MG63 (cell line): ENCODE data around the gene PLCH1. TPM values are rescaled to one million over a fixed set of nuclear protein-coding genes. Genes with fewer than 3 reads are reported as not detected.

ENCODE experiments used
- DNase-seq: peaks from one replicate; pipeline ENCODE4 v3.0.0-alpha.2; 2020
- H3K27me3 ChIP-seq: fragments of 250-450 bp; sonication (Bioruptor Pico); 2 replicates; pipeline ENCODE4 v1.5.1; 2020; ENCODE audit warnings: mild to moderate bottlenecking, moderate library complexity
- H3K36me3 ChIP-seq: fragments of 250-450 bp; sonication (Bioruptor Pico); 2 replicates; pipeline ENCODE4 v1.5.1; 2020; ENCODE audit warnings: mild to moderate bottlenecking, moderate library complexity
- H3K4me3 ChIP-seq: fragments of 250-450 bp; sonication (Bioruptor Pico); 2 replicates; pipeline ENCODE4 v1.5.1; 2020; ENCODE audit warnings: mild to moderate bottlenecking, moderate library complexity
- H3K9me3 ChIP-seq: fragments of 250-450 bp; sonication (Bioruptor Pico); 2 replicates; pipeline ENCODE4 v1.5.1; 2020; ENCODE audit warnings: mild to moderate bottlenecking, moderate library complexity
- total RNA-seq: library from RNA; depleted of rRNA; stranded (reverse); fragments of >200 nt; shearing (Covaris generic); gene quantifications from 2 replicates; pipeline ENCODE4 v1.2.3, GENCODE V29; 2014; ENCODE audit warnings: low replicate concordance

The PLCH1 gene
- total RNA-seq, 1 experiment from 2014 or later, result not detected

- no peak overlapping the region for H3K4me3 ChIP-seq
- DNase-seq, result no peak
- no peaks in the 10 kb centered on the region for H3K27me3 ChIP-seq
- H3K36me3 ChIP-seq, result no peaks in the 10 kb centered on the region
- H3K9me3 ChIP-seq, result peaks cover 10% of the 10 kb centered on the region
Observed at GRCh38 chr3:155609586-155609985, 135.3 kb downstream of the PLCH1 start.

GRCh38 chr3:155608228-155608920 lies 136.5 kb downstream of the PLCH1 start:
- no peaks in the 10 kb centered on the region for H3K36me3 ChIP-seq
- no peaks in the 10 kb centered on the region for H3K27me3 ChIP-seq
- no peak for DNase-seq
- peaks cover 7% of the 10 kb centered on the region for H3K9me3 ChIP-seq
- H3K4me3 ChIP-seq, result no peak overlapping the region

GRCh38 chr3:155607761-155608160 lies 137.1 kb downstream of the PLCH1 start:
- no peak overlapping the region for H3K4me3 ChIP-seq
- H3K36me3 ChIP-seq, result no peaks in the 10 kb centered on the region
- DNase-seq, result no peak
- H3K27me3 ChIP-seq, result no peaks in the 10 kb centered on the region
- peaks cover 7% of the 10 kb centered on the region for H3K9me3 ChIP-seq

GRCh38 chr3:155605571-155605970 lies 139.3 kb downstream of the PLCH1 start:
- H3K27me3 ChIP-seq, result no peaks in the 10 kb centered on the region
- no peak for DNase-seq
- no peaks in the 10 kb centered on the region for H3K36me3 ChIP-seq
- H3K9me3 ChIP-seq, result peaks cover 7% of the 10 kb centered on the region
- no peak overlapping the region for H3K4me3 ChIP-seq

GRCh38 chr3:155604967-155605366 lies 139.9 kb downstream of the PLCH1 start:
- Histone ChIP-seq H3K36me3 (no peaks in the 10 kb centered on the region), H3K27me3 (no peaks in the 10 kb centered on the region), H3K9me3 (peaks cover 7% of the 10 kb centered on the region)

GRCh38 chr3:155604126-155604525 lies 140.7 kb downstream of the PLCH1 start:
- no peak for DNase-seq
- Histone ChIP-seq H3K36me3 (no peaks in the 10 kb centered on the region), H3K27me3 (no peaks in the 10 kb centered on the region), H3K9me3 (peaks cover 2% of the 10 kb centered on the region), H3K4me3 (no peak overlapping the region)

More at GRCh38 chr3:155604967-155605366, 139.9 kb downstream of the PLCH1 start:
- H3K4me3 ChIP-seq, result no peak overlapping the region
- DNase-seq, result no peak

- H3K4me3 ChIP-seq, result no peak overlapping the region
- H3K9me3 ChIP-seq, result no peaks in the 10 kb centered on the region
- H3K36me3 ChIP-seq, result no peaks in the 10 kb centered on the region
- no peaks in the 10 kb centered on the region for H3K27me3 ChIP-seq
- no peak for DNase-seq
Observed at GRCh38 chr3:155603302-155603701, 141.6 kb downstream of the PLCH1 start.

GRCh38 chr3:155602307-155602706 lies 142.6 kb downstream of the PLCH1 start:
- Histone ChIP-seq H3K27me3 (no peaks in the 10 kb centered on the region), H3K4me3 (no peak overlapping the region), H3K9me3 (no peaks in the 10 kb centered on the region), H3K36me3 (no peaks in the 10 kb centered on the region)
- no peak for DNase-seq

- DNase-seq, result no peak
- Histone ChIP-seq H3K27me3 (no peaks in the 10 kb centered on the region), H3K4me3 (no peak overlapping the region), H3K9me3 (no peaks in the 10 kb centered on the region), H3K36me3 (no peaks in the 10 kb centered on the region)
Observed at GRCh38 chr3:155598671-155599070, 146.2 kb downstream of the PLCH1 start.

- Histone ChIP-seq H3K9me3 (no peaks in the 10 kb centered on the region), H3K4me3 (no peak overlapping the region), H3K27me3 (no peaks in the 10 kb centered on the region), H3K36me3 (no peaks in the 10 kb centered on the region)
- no peak for DNase-seq
Observed at GRCh38 chr3:155596615-155597014, 148.3 kb downstream of the PLCH1 start.

- no peaks in the 10 kb centered on the region for H3K9me3 ChIP-seq
- no peak for DNase-seq
- H3K4me3 ChIP-seq, result no peak overlapping the region
- H3K36me3 ChIP-seq, result no peaks in the 10 kb centered on the region
- no peaks in the 10 kb centered on the region for H3K27me3 ChIP-seq
Observed at GRCh38 chr3:155595371-155595770, 149.5 kb downstream of the PLCH1 start.

- DNase-seq, result no peak
- Histone ChIP-seq H3K27me3 (no peaks in the 10 kb centered on the region), H3K9me3 (no peaks in the 10 kb centered on the region), H3K36me3 (no peaks in the 10 kb centered on the region), H3K4me3 (no peak overlapping the region)
Observed at GRCh38 chr3:155594526-155595187, 150.2 kb downstream of the PLCH1 start.

- Histone ChIP-seq H3K27me3 (no peaks in the 10 kb centered on the region; the same call in 1 of the 2 replicates), H3K9me3 (no peaks in the 10 kb centered on the region), H3K4me3 (no peak overlapping the region), H3K36me3 (no peaks in the 10 kb centered on the region)
- DNase-seq, result no peak
Observed at GRCh38 chr3:155587581-155587980, 157.3 kb downstream of the PLCH1 start.

- no peak overlapping the region for H3K4me3 ChIP-seq
- no peaks in the 10 kb centered on the region for H3K36me3 ChIP-seq
- H3K9me3 ChIP-seq, result no peaks in the 10 kb centered on the region
- DNase-seq, result no peak
- peaks cover 6% of the 10 kb centered on the region for H3K27me3 ChIP-seq
Observed at GRCh38 chr3:155585384-155585783, 159.5 kb downstream of the PLCH1 start.

- Histone ChIP-seq H3K36me3 (no peaks in the 10 kb centered on the region), H3K4me3 (no peak overlapping the region), H3K27me3 (peaks cover 6% of the 10 kb centered on the region), H3K9me3 (no peaks in the 10 kb centered on the region)
- DNase-seq, result no peak
Observed at GRCh38 chr3:155581579-155581978, 163.3 kb downstream of the PLCH1 start.

- H3K4me3 ChIP-seq, result no peak overlapping the region
- no peaks in the 10 kb centered on the region for H3K9me3 ChIP-seq
- no peaks in the 10 kb centered on the region for H3K27me3 ChIP-seq
- H3K36me3 ChIP-seq, result no peaks in the 10 kb centered on the region
- peak; percentile 8 for DNase-seq
Observed at GRCh38 chr3:155572085-155572484, 172.8 kb downstream of the PLCH1 start.

- Histone ChIP-seq H3K36me3 (no peaks in the 10 kb centered on the region), H3K4me3 (no peak overlapping the region), H3K9me3 (no peaks in the 10 kb centered on the region), H3K27me3 (no peaks in the 10 kb centered on the region)
- no peak for DNase-seq
Observed at GRCh38 chr3:155568295-155568694, 176.6 kb downstream of the PLCH1 start.

- no peaks in the 10 kb centered on the region for H3K9me3 ChIP-seq
- no peaks in the 10 kb centered on the region for H3K36me3 ChIP-seq
- H3K27me3 ChIP-seq, result no peaks in the 10 kb centered on the region
- H3K4me3 ChIP-seq, result no peak overlapping the region
- DNase-seq, result no peak
Observed at GRCh38 chr3:155560594-155560993, 184.3 kb downstream of the PLCH1 start.
